ENCODE data around the gene LAIR2.
"Not testable (repeated sequence)": the region's sequence is repeated elsewhere in the genome, so short reads cannot be mapped to it uniquely, and the experiment has no call there.

LAIR2 gene

GRCh38 chr19:54489341-54489740 is 13.3 kb upstream of the LAIR2 start:
- H3K4me2 ChIP-seq (ENCODE audit: low read length) = no peak overlapping the region
- DNase-seq = no peak
- H3K23ac ChIP-seq (ENCODE audit: low read length) = no peak overlapping the region
- H3K9ac ChIP-seq (ENCODE audit: low read length) = no peak overlapping the region
- H2AK5ac ChIP-seq (ENCODE audit: low read length) = no peak overlapping the region
- H3K4ac ChIP-seq (ENCODE audit: low read depth, low read length) = no peak overlapping the region
- no peaks in the 10 kb centered on the region for H3K79me1 ChIP-seq (ENCODE audit: low read length)
- H3K4me1 ChIP-seq (ENCODE audit: control insufficient read depth, low read depth, low read length) = no peaks in the 10 kb centered on the region
- H3K18ac ChIP-seq (ENCODE audit: low read length) = no peak overlapping the region
- H3K56ac ChIP-seq (ENCODE audit: low read length) = no peak overlapping the region
- no peak overlapping the region for H3K4me3 ChIP-seq (ENCODE audit: low read length)
- no peak overlapping the region for H2BK5ac ChIP-seq (ENCODE audit: low read length)
- WGBS (ENCODE audit: extremely low coverage, insufficient coverage, low lambda C conversion rate) = no CpG with 5 or more reads among the region's 7 CpGs
- no peaks in the 10 kb centered on the region for H3K36me3 ChIP-seq (ENCODE audit: control insufficient read depth, insufficient read depth, low read length)
- no peak overlapping the region for H2BK120ac ChIP-seq (ENCODE audit: low read depth, low read length)
- no peak overlapping the region for H3K27ac ChIP-seq (ENCODE audit: low read depth, low read length)
- no peaks in the 10 kb centered on the region for H3K27me3 ChIP-seq (ENCODE audit: insufficient read depth, low read length, poor library complexity)
- no peak overlapping the region for H4K5ac ChIP-seq (ENCODE audit: low read length)
- no peak overlapping the region for H4K8ac ChIP-seq (ENCODE audit: low read depth, low read length)
- no peaks in the 10 kb centered on the region for H3K79me2 ChIP-seq (ENCODE audit: control insufficient read depth, insufficient read depth, low read length)
- no peak overlapping the region for H2BK15ac ChIP-seq (replicated peaks; ENCODE audit: low read depth)

- H3K4ac ChIP-seq (ENCODE audit: low read depth, low read length) = no peak overlapping the region
Observed at GRCh38 chr19:54489766-54490165, 12.9 kb upstream of the LAIR2 start.

GRCh38 chr19:54492568-54492967 is 10.1 kb upstream of the LAIR2 start:
- H3K27ac ChIP-seq (ENCODE audit: low read depth, low read length) = no peak overlapping the region
- no peak overlapping the region for H4K8ac ChIP-seq (ENCODE audit: low read depth, low read length)
- H2BK120ac ChIP-seq (ENCODE audit: low read depth, low read length) = no peak overlapping the region
- no peak overlapping the region for H3K4ac ChIP-seq (ENCODE audit: low read depth, low read length)
- no peak overlapping the region for H3K4me3 ChIP-seq (ENCODE audit: low read length)
- H3K27me3 ChIP-seq (ENCODE audit: insufficient read depth, low read length, poor library complexity) = no peaks in the 10 kb centered on the region
- no peak overlapping the region for H3K9ac ChIP-seq (ENCODE audit: low read length)
- H3K4me2 ChIP-seq (ENCODE audit: low read length) = no peak overlapping the region
- H3K79me2 ChIP-seq (ENCODE audit: control insufficient read depth, insufficient read depth, low read length) = no peaks in the 10 kb centered on the region
- H2AK5ac ChIP-seq (ENCODE audit: low read length) = no peak overlapping the region
- no peaks in the 10 kb centered on the region for H3K79me1 ChIP-seq (ENCODE audit: low read length)
- no peak overlapping the region for H3K56ac ChIP-seq (ENCODE audit: low read length)
- no peak for DNase-seq
- no CpG with 5 or more reads among the region's 18 CpGs for WGBS (ENCODE audit: extremely low coverage, insufficient coverage, low lambda C conversion rate)
- no peak overlapping the region for H3K18ac ChIP-seq (ENCODE audit: low read length)
- no peak overlapping the region for H2BK15ac ChIP-seq (replicated peaks; ENCODE audit: low read depth)
- H3K36me3 ChIP-seq (ENCODE audit: control insufficient read depth, insufficient read depth, low read length) = no peaks in the 10 kb centered on the region
- H3K23ac ChIP-seq (ENCODE audit: low read length) = no peak overlapping the region
- no peak overlapping the region for H4K5ac ChIP-seq (ENCODE audit: low read length)
- H3K4me1 ChIP-seq (ENCODE audit: control insufficient read depth, low read depth, low read length) = no peaks in the 10 kb centered on the region
- no peak overlapping the region for H2BK5ac ChIP-seq (ENCODE audit: low read length)

More at GRCh38 chr19:54489766-54490165, 12.9 kb upstream of the LAIR2 start:
- Histone ChIP-seq H4K8ac (ENCODE audit: low read depth, low read length) (no peak overlapping the region), H2BK120ac (ENCODE audit: low read depth, low read length) (no peak overlapping the region), H3K79me1 (ENCODE audit: low read length) (no peaks in the 10 kb centered on the region), H3K9ac (ENCODE audit: low read length) (no peak overlapping the region), H4K5ac (ENCODE audit: low read length) (no peak overlapping the region), H3K27me3 (ENCODE audit: insufficient read depth, low read length, poor library complexity) (no peaks in the 10 kb centered on the region), H2BK15ac (replicated peaks; ENCODE audit: low read depth) (no peak overlapping the region), H3K56ac (ENCODE audit: low read length) (no peak overlapping the region), H3K23ac (ENCODE audit: low read length) (no peak overlapping the region), H2AK5ac (ENCODE audit: low read length) (no peak overlapping the region), H3K18ac (ENCODE audit: low read length) (no peak overlapping the region), H3K27ac (ENCODE audit: low read depth, low read length) (no peak overlapping the region), H3K4me3 (ENCODE audit: low read length) (no peak overlapping the region), H3K79me2 (ENCODE audit: control insufficient read depth, insufficient read depth, low read length) (no peaks in the 10 kb centered on the region), H3K4me2 (ENCODE audit: low read length) (no peak overlapping the region), H2BK5ac (ENCODE audit: low read length) (no peak overlapping the region), H3K36me3 (ENCODE audit: control insufficient read depth, insufficient read depth, low read length) (no peaks in the 10 kb centered on the region), H3K4me1 (ENCODE audit: control insufficient read depth, low read depth, low read length) (no peaks in the 10 kb centered on the region)
- no CpG with 5 or more reads among the region's 9 CpGs for WGBS (ENCODE audit: extremely low coverage, insufficient coverage, low lambda C conversion rate)
- no peak for DNase-seq

- H3K4me2 ChIP-seq (ENCODE audit: low read length); H4K5ac ChIP-seq (ENCODE audit: low read length); H3K23ac ChIP-seq (ENCODE audit: low read length); H3K36me3 ChIP-seq (ENCODE audit: control insufficient read depth, insufficient read depth, low read length); H3K9ac ChIP-seq (ENCODE audit: low read length); H3K4ac ChIP-seq (ENCODE audit: low read depth, low read length); H3K79me1 ChIP-seq (ENCODE audit: low read length); H3K4me1 ChIP-seq (ENCODE audit: control insufficient read depth, low read depth, low read length); H3K27me3 ChIP-seq (ENCODE audit: insufficient read depth, low read length, poor library complexity); H2BK15ac ChIP-seq (replicated peaks; ENCODE audit: low read depth); H3K79me2 ChIP-seq (ENCODE audit: control insufficient read depth, insufficient read depth, low read length); H2BK5ac ChIP-seq (ENCODE audit: low read length); H3K56ac ChIP-seq (ENCODE audit: low read length); H3K4me3 ChIP-seq (ENCODE audit: low read length); H2BK120ac ChIP-seq (ENCODE audit: low read depth, low read length); H2AK5ac ChIP-seq (ENCODE audit: low read length); H4K8ac ChIP-seq (ENCODE audit: low read depth, low read length); H3K27ac ChIP-seq (ENCODE audit: low read depth, low read length); DNase-seq; H3K18ac ChIP-seq (ENCODE audit: low read length): not testable (repeated sequence)
- no CpG with 5 or more reads among the region's 5 CpGs for whole genome bisulfite sequencing (ENCODE audit: extremely low coverage, insufficient coverage, low lambda C conversion rate)
Observed at GRCh38 chr19:54493056-54493455, 9.6 kb upstream of the LAIR2 start.

GRCh38 chr19:54493967-54494585 is 8.6 kb upstream of the LAIR2 start:
- no peak for DNase-seq
- Histone ChIP-seq H3K4me1 (ENCODE audit: control insufficient read depth, low read depth, low read length) (no peaks in the 10 kb centered on the region), H3K4me3 (ENCODE audit: low read length) (no peak overlapping the region), H3K79me1 (ENCODE audit: low read length) (no peaks in the 10 kb centered on the region), H2BK5ac (ENCODE audit: low read length) (no peak overlapping the region), H3K27me3 (ENCODE audit: insufficient read depth, low read length, poor library complexity) (no peaks in the 10 kb centered on the region), H3K79me2 (ENCODE audit: control insufficient read depth, insufficient read depth, low read length) (no peaks in the 10 kb centered on the region), H3K23ac (ENCODE audit: low read length) (no peak overlapping the region), H4K5ac (ENCODE audit: low read length) (no peak overlapping the region), H3K36me3 (ENCODE audit: control insufficient read depth, insufficient read depth, low read length) (no peaks in the 10 kb centered on the region), H3K4me2 (ENCODE audit: low read length) (no peak overlapping the region), H2BK120ac (ENCODE audit: low read depth, low read length) (no peak overlapping the region), H4K8ac (ENCODE audit: low read depth, low read length) (no peak overlapping the region), H3K56ac (ENCODE audit: low read length) (no peak overlapping the region), H2BK15ac (replicated peaks; ENCODE audit: low read depth) (no peak overlapping the region), H3K4ac (ENCODE audit: low read depth, low read length) (no peak overlapping the region), H3K18ac (ENCODE audit: low read length) (no peak overlapping the region), H3K9ac (ENCODE audit: low read length) (no peak overlapping the region), H2AK5ac (ENCODE audit: low read length) (no peak overlapping the region), H3K27ac (ENCODE audit: low read depth, low read length) (no peak overlapping the region)
- no CpG with 5 or more reads among the region's 10 CpGs for WGBS (ENCODE audit: extremely low coverage, insufficient coverage, low lambda C conversion rate)

GRCh38 chr19:54495284-54495683 is 7.3 kb upstream of the LAIR2 start:
- not testable (repeated sequence) for H2AK5ac ChIP-seq (ENCODE audit: low read length); H3K79me1 ChIP-seq (ENCODE audit: low read length); H2BK5ac ChIP-seq (ENCODE audit: low read length); H2BK120ac ChIP-seq (ENCODE audit: low read depth, low read length); H4K8ac ChIP-seq (ENCODE audit: low read depth, low read length); H3K36me3 ChIP-seq (ENCODE audit: control insufficient read depth, insufficient read depth, low read length); H3K27ac ChIP-seq (ENCODE audit: low read depth, low read length); H3K9ac ChIP-seq (ENCODE audit: low read length); H3K79me2 ChIP-seq (ENCODE audit: control insufficient read depth, insufficient read depth, low read length); H3K4ac ChIP-seq (ENCODE audit: low read depth, low read length); H2BK15ac ChIP-seq (replicated peaks; ENCODE audit: low read depth); H4K5ac ChIP-seq (ENCODE audit: low read length); H3K4me3 ChIP-seq (ENCODE audit: low read length); H3K56ac ChIP-seq (ENCODE audit: low read length); H3K23ac ChIP-seq (ENCODE audit: low read length); H3K4me2 ChIP-seq (ENCODE audit: low read length); H3K27me3 ChIP-seq (ENCODE audit: insufficient read depth, low read length, poor library complexity); DNase-seq; H3K4me1 ChIP-seq (ENCODE audit: control insufficient read depth, low read depth, low read length); H3K18ac ChIP-seq (ENCODE audit: low read length)
- WGBS (ENCODE audit: extremely low coverage, insufficient coverage, low lambda C conversion rate) = no CpG with 5 or more reads among the region's 5 CpGs

Measured in mesendoderm (in vitro differentiated cells).